Sigmoid colon (tissue), 7 donors: ENCODE data around the gene SLC30A3. TPM values are rescaled to one million over a fixed set of nuclear protein-coding genes. Genes with fewer than 3 reads are reported as not detected.

Experiments used
- DNase-seq: peaks from one replicate; pipeline ENCODE4 v3.0.0-alpha.2; 2019
- H3K27ac ChIP-seq, 4 donors: fragments of 200-600 bp; sonication (generic); one replicate each; pipeline ENCODE4 v1.5.1; 2016 to 2019; ENCODE audit warnings: mild to moderate bottlenecking in 1 of 4
- H3K27me3 ChIP-seq, 3 donors: fragments of 200-600 bp; sonication (generic); one replicate each; pipeline ENCODE4 v1.5.1; 2019; ENCODE audit warnings: mild to moderate bottlenecking in 1 of 3
- H3K36me3 ChIP-seq, 4 donors: fragments of 200-600 bp; sonication (generic); one replicate each; pipeline ENCODE4 v1.5.1; 2016 to 2019
- H3K4me1 ChIP-seq, 4 donors: fragments of 200-600 bp; sonication (generic); one replicate each; pipeline ENCODE4 v1.5.1; 2017 to 2019
- H3K4me3 ChIP-seq, 4 donors: fragments of 200-600 bp; sonication (generic); one replicate each; pipeline ENCODE4 v1.5.1; 2017 to 2019; ENCODE audit warnings: mild to moderate bottlenecking in 2 of 4, moderate library complexity in 1 of 4
- H3K9me3 ChIP-seq, 4 donors: fragments of 200-600 bp in 3 of 4; sonication (generic) in 3 of 4; one replicate each; pipeline versions ENCODE4 v1.5.1 to v1.6.1; 2013 to 2019
- CTCF ChIP-seq, 4 experiments: fragments of 450-650 bp in 3 of 4; fragments of 200-600 bp in 1 of 4; IDR thresholded peaks; one replicate each; pipeline ENCODE4 v1.5.1; 2016 to 2019; ENCODE audit warnings: antibody characterized with exemption in 4 of 4, mild to moderate bottlenecking in 3 of 4, moderate library complexity in 2 of 4
- EP300 ChIP-seq, 4 donors: sonication (generic); formaldehyde crosslinking; IDR thresholded peaks; one replicate each; pipeline ENCODE4 v1.6.1; 2017; ENCODE audit warnings: antibody characterized with exemption in 4 of 4
- POLR2A ChIP-seq, 2 donors: fragments of 450-650 bp; IDR thresholded peaks; one replicate each; pipeline ENCODE4 v1.6.1; 2016; ENCODE audit warnings: antibody characterized with exemption in 2 of 2, mild to moderate bottlenecking in 2 of 2, moderate library complexity in 2 of 2
- POLR2AphosphoS5 ChIP-seq, 4 donors: sonication (generic); formaldehyde crosslinking; IDR thresholded peaks; one replicate each; pipeline ENCODE4 v1.6.1; 2017; ENCODE audit warnings: antibody characterized with exemption in 4 of 4
- WGBS, 2 donors: extraction: QIAGEN DNeasy Blood & Tissue Kit; methylation state at CpG; one replicate each; pipeline ENCODE4 v1.1.7; 2013; 5-methylcytosine and 5-hydroxymethylcytosine counted together
- intact Hi-C: fragments of 100-400 bp; cut with DNase I; formaldehyde crosslinking; loops from one replicate; pipeline ENCODE4 v1.15.1; 2023
- polyA plus RNA-seq, 3 donors: library from polyadenylated mRNA; stranded (reverse); fragments of 200-250 nt; gene quantifications; one replicate each; pipeline ENCODE4 v1.2.3, GENCODE V29; 2013
- total RNA-seq, 4 donors: library from RNA; depleted of rRNA; stranded (reverse); fragments of >200 nt; gene quantifications; one replicate each; pipeline ENCODE4 v1.1.0, GENCODE V29; 2016
- donor health status: healthy with polysubstance abuse.
- donor health status: Bipolar disorder and iron deficiency.
- donor health status: healthy.

SLC30A3 gene
- total and polyA plus RNA-seq, 7 donors, result 0.10 to 1.1 (median 0.60) TPM; not detected in 2

- intact Hi-C loops, result no loop called here
- TF ChIP-seq EP300 (IDR thresholded peaks at IDR 0.05) (no peak), POLR2AphosphoS5 (IDR thresholded peaks at IDR 0.05) (no peak), POLR2A (IDR thresholded peaks at IDR 0.05) (no peak), CTCF (IDR thresholded peaks at IDR 0.05) (no peak)
- H3K9me3 ChIP-seq, result no peaks in the 10 kb centered on the region
- H3K36me3 ChIP-seq, result peaks cover 4 to 17% (median 12%) of the 10 kb centered on the region in 4 donors
- no peak for DNase-seq
- WGBS, 2 donors, result 11 to 14% methylated on average over 14 of the region's 14 CpGs
- peaks cover 28 to 55% (median 46%) of the 10 kb centered on the region in 3 donors for H3K27me3 ChIP-seq
- no peak overlapping the region for H3K27ac ChIP-seq
- H3K4me1 ChIP-seq, result peaks cover 0 to 28% (median 23%) of the 10 kb centered on the region in 4 donors
- H3K4me3 ChIP-seq, result no peak overlapping the region
These were observed 44.4 kb upstream of the SLC30A3 start for GRCh38 chr2:27307287-27307544.

- DNase-seq, result no peak
- Histone ChIP-seq H3K27me3 (peaks cover 28 to 55% (median 46%) of the 10 kb centered on the region in 3 donors), H3K36me3 (peaks cover 2 to 13% (median 7%) of the 10 kb centered on the region in 4 donors), H3K27ac (no peak overlapping the region), H3K9me3 (no peaks in the 10 kb centered on the region), H3K4me3 (no peak overlapping the region), H3K4me1 (peaks cover 0 to 28% (median 23%) of the 10 kb centered on the region in 4 donors)
- WGBS, 2 donors, result 4% methylated on average over 51 of the region's 51 CpGs
- intact Hi-C loops, result no loop called here
- TF ChIP-seq POLR2AphosphoS5 (IDR thresholded peaks at IDR 0.05) (no peak), POLR2A (IDR thresholded peaks at IDR 0.05) (no peak)
These were observed 43.9 kb upstream of the SLC30A3 start for GRCh38 chr2:27306573-27307286.

GRCh38 chr2:27306136-27306535 is 43.3 kb upstream of the SLC30A3 start:
- Histone ChIP-seq H3K27me3 (peaks cover 28 to 55% (median 46%) of the 10 kb centered on the region in 3 donors), H3K36me3 (peaks cover 0 to 9% (median 4%) of the 10 kb centered on the region in 4 donors), H3K9me3 (no peaks in the 10 kb centered on the region), H3K4me1 (peaks cover 0 to 28% (median 23%) of the 10 kb centered on the region in 4 donors), H3K27ac (no peak overlapping the region), H3K4me3 (no peak overlapping the region)
- WGBS, 2 donors, result 19 to 33% methylated on average over 26 of the region's 26 CpGs
- TF ChIP-seq POLR2A (IDR thresholded peaks at IDR 0.05), result no peak
- TF ChIP-seq CTCF (IDR thresholded peaks at IDR 0.05), result no peak
- TF ChIP-seq EP300 (IDR thresholded peaks at IDR 0.05), result no peak
- no peak for TF ChIP-seq POLR2AphosphoS5 (IDR thresholded peaks at IDR 0.05)
- intact Hi-C loops, result no loop called here
- no peak for DNase-seq

GRCh38 chr2:27305516-27305915 is 42.7 kb upstream of the SLC30A3 start:
- Histone ChIP-seq H3K9me3 (no peaks in the 10 kb centered on the region), H3K4me3 (no peak overlapping the region), H3K4me1 (peaks cover 0 to 28% (median 23%) of the 10 kb centered on the region in 4 donors), H3K27ac (no peak overlapping the region), H3K27me3 (peaks cover 28 to 55% (median 46%) of the 10 kb centered on the region in 3 donors), H3K36me3 (peaks cover 0 to 9% (median 4%) of the 10 kb centered on the region in 4 donors)
- intact Hi-C loops, result no loop called here
- no peak for DNase-seq
- WGBS, 2 donors, result 91 to 93% methylated on average over 16 of the region's 16 CpGs
- no peak for TF ChIP-seq CTCF (IDR thresholded peaks at IDR 0.05)
- no peak for TF ChIP-seq POLR2A (IDR thresholded peaks at IDR 0.05)
- TF ChIP-seq EP300 (IDR thresholded peaks at IDR 0.05), result no peak
- TF ChIP-seq POLR2AphosphoS5 (IDR thresholded peaks at IDR 0.05), result no peak

GRCh38 chr2:27304488-27305240 is 41.8 kb upstream of the SLC30A3 start:
- Histone ChIP-seq H3K36me3 (peaks cover 0 to 5% (median 2%) of the 10 kb centered on the region in 4 donors), H3K4me1 (peaks cover 0 to 28% (median 23%) of the 10 kb centered on the region in 4 donors), H3K27me3 (peaks cover 28 to 55% (median 46%) of the 10 kb centered on the region in 3 donors), H3K4me3 (no peak overlapping the region), H3K27ac (no peak overlapping the region), H3K9me3 (no peaks in the 10 kb centered on the region)
- TF ChIP-seq CTCF (IDR thresholded peaks at IDR 0.05) (no peak), EP300 (IDR thresholded peaks at IDR 0.05) (no peak), POLR2A (IDR thresholded peaks at IDR 0.05) (no peak), POLR2AphosphoS5 (IDR thresholded peaks at IDR 0.05) (no peak)
- intact Hi-C loops, result no loop called here
- DNase-seq, result no peak
- 86 to 91% methylated on average over 13 of the region's 13 CpGs for WGBS, 2 donors
